ENCODE results near the gene CXCR2.

GRCh38 chr2:218089259-218089658, 36.6 kb upstream of the CXCR2 start:
- TF ChIP-seq CTCF (conservative IDR thresholded peaks at IDR 0.05 in 1 of 2, IDR thresholded peaks at IDR 0.05 in 1 of 2; ENCODE audit: extremely low read depth in 1 of 2, insufficient read depth in 1 of 2, low read depth in 1 of 2, low read length in 2 of 2) = no peak
- TF ChIP-seq EZH2 (IDR thresholded peaks at IDR 0.05; ENCODE audit: borderline replicate concordance, low read length) = no peak

Data from mammary epithelial cell (primary cell).